Measurements from ENCODE around the gene AQR. TPM values are rescaled to one million over a fixed set of nuclear protein-coding genes. Genes with fewer than 3 reads are reported as not detected.

The AQR gene
- total RNA-seq, 1 experiment from 2014 or later: 62.1 TPM

DNA sequence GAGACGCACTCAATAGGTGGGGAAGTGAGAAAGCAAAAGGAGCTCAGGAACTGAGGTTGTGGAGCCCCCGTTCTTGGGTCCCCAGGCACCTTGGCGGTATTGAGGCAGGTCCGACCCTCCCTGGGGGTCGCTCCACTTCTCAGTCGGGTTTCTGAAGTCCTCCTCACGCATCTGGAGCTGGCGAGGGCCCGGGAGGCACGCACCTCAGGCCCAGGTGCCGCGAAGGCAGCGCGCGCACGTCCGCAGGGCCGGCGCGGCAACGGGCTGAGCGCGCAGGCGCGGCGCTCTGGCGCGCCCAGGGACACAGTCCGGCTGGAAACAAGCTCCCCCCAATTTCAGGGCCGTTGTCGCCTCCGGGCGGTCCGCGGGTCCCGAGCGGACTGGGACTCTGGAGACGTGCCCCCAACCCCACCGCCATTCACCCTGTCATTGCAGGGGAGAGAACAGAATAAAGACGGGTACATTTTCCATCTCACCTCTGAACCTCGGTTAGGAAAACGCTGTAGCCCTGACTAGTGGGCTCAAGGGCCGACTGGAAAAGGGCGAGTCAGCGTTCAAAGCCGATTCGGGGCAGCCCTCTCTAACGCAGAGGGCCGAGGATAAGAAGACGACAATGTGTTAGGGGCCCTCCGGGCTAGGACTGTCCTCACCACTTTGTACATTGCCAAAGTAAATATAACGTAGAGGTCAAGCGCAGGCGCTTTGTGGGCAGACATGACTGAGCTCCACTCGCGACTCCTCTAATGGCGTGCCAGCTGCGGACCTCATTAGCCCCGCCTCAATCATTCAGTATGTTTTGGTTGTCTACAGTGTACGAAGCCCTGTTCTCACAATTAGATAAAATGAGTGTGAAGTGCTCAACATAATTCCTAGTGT lies 18.7 kb upstream of the AQR start, which contains the start of gene ZNF770 (continued):
- TF ChIP-seq, protein P1, sequence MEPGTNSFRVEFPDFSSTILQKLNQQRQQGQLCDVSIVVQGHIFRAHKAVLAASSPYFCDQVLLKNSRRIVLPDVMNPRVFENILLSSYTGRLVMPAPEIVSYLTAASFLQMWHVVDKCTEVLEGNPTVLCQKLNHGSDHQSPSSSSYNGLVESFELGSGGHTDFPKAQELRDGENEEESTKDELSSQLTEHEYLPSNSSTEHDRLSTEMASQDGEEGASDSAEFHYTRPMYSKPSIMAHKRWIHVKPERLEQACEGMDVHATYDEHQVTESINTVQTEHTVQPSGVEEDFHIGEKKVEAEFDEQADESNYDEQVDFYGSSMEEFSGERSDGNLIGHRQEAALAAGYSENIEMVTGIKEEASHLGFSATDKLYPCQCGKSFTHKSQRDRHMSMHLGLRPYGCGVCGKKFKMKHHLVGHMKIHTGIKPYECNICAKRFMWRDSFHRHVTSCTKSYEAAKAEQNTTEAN (CRISPR knock-in tag; IDR thresholded peaks at IDR 0.05): 0 out of 2 replicates have a peak, but pooled peaks have one; percentile 34
- peak; percentile 59; the same call in 1 of the 2 replicates for TF ChIP-seq ELF4 (CRISPR knock-in tag; IDR thresholded peaks at IDR 0.05; ENCODE audit: low read depth)
- TF ChIP-seq GTF2I (CRISPR knock-in tag; conservative IDR thresholded peaks at IDR 0.05): no peak
- peak; percentile 97 for TF ChIP-seq ETV6 (CRISPR knock-in tag; IDR thresholded peaks at IDR 0.05)
- peak; percentile 94 for TF ChIP-seq ESRRA (CRISPR knock-in tag; IDR thresholded peaks at IDR 0.05; ENCODE audit: borderline replicate concordance)
- no peak; the same call in 1 of the 2 replicates for TF ChIP-seq MYBL2 (CRISPR knock-in tag; IDR thresholded peaks at IDR 0.05)
- peak; percentile 44; the same call in 1 of the 2 replicates for TF ChIP-seq ZNF232 (CRISPR knock-in tag; IDR thresholded peaks at IDR 0.05)
- TF ChIP-seq TEAD1 (CRISPR knock-in tag; IDR thresholded peaks at IDR 0.05): peak; percentile 94
- no peak for TF ChIP-seq TEAD4 (CRISPR knock-in tag; IDR thresholded peaks at IDR 0.05)
- TF ChIP-seq ATF1 (CRISPR knock-in tag; IDR thresholded peaks at IDR 0.05): peak; percentile 56; the same call in 1 of the 2 replicates

DNA sequence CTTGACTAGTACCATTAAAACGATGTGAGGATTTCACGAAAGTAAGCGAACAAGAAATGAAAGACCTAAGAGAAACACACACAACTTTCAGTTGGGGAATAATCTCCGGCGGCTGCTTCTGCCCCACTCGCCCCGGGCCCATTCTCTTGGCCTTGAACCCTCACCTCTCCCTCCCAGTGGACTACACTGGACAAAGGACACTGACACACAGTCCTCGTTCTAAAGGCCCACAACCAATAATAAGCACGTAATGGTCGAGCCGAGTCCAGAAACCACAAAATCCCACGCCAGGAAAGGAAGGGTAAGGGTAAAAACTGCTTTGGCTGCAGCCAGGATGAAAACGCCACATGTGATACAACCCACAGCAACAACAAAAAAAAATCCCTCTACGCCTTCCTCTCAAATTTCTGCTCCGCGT lies 18.1 kb upstream of the AQR start:
- CTCF ChIA-PET: interaction anchor here (0.5 to 2.7 kb wide), 8 partner anchors 11 to 264 kb away, joined by 3 to 22 read pairs (median 3); partner anchors contain the start of gene AQR
- Mint-ChIP-seq H3K4me1 (peaks cover 56% of the 10 kb centered on the region), H3K4me3 (peak overlapping the region; percentile 97), H3K9me3 (no peaks in the 10 kb centered on the region), H3K27ac (peak overlapping the region; percentile 95), H3K27me3 (ENCODE audit: low read depth) (no peaks in the 10 kb centered on the region), H3K36me3 (peaks cover 44% of the 10 kb centered on the region)
- ATAC-seq (no peak), DNase-seq (ENCODE audit: low spot score) (no peak)
- no peak for TF ChIP-seq TEAD1 (CRISPR knock-in tag; IDR thresholded peaks at IDR 0.05)
- no peak for TF ChIP-seq RELA (CRISPR knock-in tag; IDR thresholded peaks at IDR 0.05; ENCODE audit: borderline replicate concordance)
- no peak for TF ChIP-seq CBFB (CRISPR knock-in tag; IDR thresholded peaks at IDR 0.05; ENCODE audit: low read depth)
- TF ChIP-seq NR2C2 (CRISPR knock-in tag; IDR thresholded peaks at IDR 0.05): no peak
- TF ChIP-seq RORB (CRISPR knock-in tag; IDR thresholded peaks at IDR 0.05): no peak
- POLR2A ChIA-PET: interaction anchor here (1.0 to 1.7 kb wide), 2 partner anchors 13 to 18 kb away, joined by 3 to 14 read pairs; partner anchors contain the start of gene AQR

DNA sequence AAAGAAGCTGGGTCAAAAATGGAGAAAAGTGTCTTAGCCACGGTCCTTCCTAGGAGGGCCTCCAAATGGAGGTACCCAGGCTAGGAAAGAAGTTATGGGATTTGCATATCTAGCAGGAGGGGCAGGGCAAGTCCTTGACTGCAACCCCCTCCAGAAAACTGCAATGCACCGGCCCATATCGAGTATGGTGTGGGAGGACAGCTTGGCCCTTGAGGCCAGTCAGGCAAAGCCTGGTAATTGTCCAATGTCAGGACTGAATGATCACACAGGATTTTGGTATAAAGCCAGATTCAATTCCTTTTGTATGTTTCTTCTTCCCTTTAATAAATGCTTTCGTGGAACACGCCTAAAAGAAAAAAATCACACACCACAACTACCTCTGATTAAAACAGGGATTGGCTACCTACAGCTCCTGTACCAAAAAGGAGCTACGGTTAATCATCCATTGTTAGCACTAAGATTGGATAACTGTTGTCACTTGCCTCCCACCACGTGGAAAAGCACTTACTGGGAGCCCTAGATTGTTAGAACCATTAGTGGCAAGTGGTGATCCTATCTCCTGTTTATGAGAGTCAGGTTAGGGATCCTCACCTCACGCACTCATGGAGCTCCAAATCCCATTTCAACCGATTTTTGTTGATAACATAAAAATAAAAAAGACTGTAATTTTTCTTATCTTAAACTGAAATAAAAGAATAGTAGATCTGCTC lies 17.4 kb upstream of the AQR start:
- no peak for ATAC-seq
- Mint-ChIP-seq H3K27ac (peak overlapping the region; percentile 95), H3K9me3 (no peaks in the 10 kb centered on the region), H3K36me3 (peaks cover 51% of the 10 kb centered on the region), H3K27me3 (ENCODE audit: low read depth) (no peaks in the 10 kb centered on the region), H3K4me1 (peaks cover 59% of the 10 kb centered on the region), H3K4me3 (peak overlapping the region; percentile 97)
- no peak for DNase-seq (ENCODE audit: low spot score)
- ChIA-PET POLR2A (no interaction called here), CTCF (interaction anchor here (2.2 to 2.7 kb wide), 2 partner anchors 17 to 32 kb away, joined by 20 to 22 read pairs; partner anchors contain the start of gene AQR)
- TF ChIP-seq ZNF219 (CRISPR knock-in tag; IDR thresholded peaks at IDR 0.05; ENCODE audit: borderline replicate concordance) (no peak), MXD4 (CRISPR knock-in tag; IDR thresholded peaks at IDR 0.05; ENCODE audit: borderline replicate concordance) (no peak), CREB1 (CRISPR knock-in tag; IDR thresholded peaks at IDR 0.05) (no peak), ZNF671 (CRISPR knock-in tag; IDR thresholded peaks at IDR 0.05) (no peak), SP1 (CRISPR knock-in tag; conservative IDR thresholded peaks at IDR 0.05) (no peak), FOXJ3 (CRISPR knock-in tag; IDR thresholded peaks at IDR 0.05; ENCODE audit: borderline replicate concordance) (no peak), RELA (CRISPR knock-in tag; IDR thresholded peaks at IDR 0.05; ENCODE audit: borderline replicate concordance) (no peak), FOXK1 (CRISPR knock-in tag; IDR thresholded peaks at IDR 0.05) (no peak)
- TF ChIP-seq, protein P2, sequence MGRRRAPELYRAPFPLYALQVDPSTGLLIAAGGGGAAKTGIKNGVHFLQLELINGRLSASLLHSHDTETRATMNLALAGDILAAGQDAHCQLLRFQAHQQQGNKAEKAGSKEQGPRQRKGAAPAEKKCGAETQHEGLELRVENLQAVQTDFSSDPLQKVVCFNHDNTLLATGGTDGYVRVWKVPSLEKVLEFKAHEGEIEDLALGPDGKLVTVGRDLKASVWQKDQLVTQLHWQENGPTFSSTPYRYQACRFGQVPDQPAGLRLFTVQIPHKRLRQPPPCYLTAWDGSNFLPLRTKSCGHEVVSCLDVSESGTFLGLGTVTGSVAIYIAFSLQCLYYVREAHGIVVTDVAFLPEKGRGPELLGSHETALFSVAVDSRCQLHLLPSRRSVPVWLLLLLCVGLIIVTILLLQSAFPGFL (CRISPR knock-in tag; IDR thresholded peaks at IDR 0.05; ENCODE audit: borderline replicate concordance): no peak
- TF ChIP-seq, protein P3, sequence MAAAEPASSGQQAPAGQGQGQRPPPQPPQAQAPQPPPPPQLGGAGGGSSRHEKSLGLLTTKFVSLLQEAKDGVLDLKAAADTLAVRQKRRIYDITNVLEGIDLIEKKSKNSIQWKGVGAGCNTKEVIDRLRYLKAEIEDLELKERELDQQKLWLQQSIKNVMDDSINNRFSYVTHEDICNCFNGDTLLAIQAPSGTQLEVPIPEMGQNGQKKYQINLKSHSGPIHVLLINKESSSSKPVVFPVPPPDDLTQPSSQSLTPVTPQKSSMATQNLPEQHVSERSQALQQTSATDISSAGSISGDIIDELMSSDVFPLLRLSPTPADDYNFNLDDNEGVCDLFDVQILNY (CRISPR knock-in tag; IDR thresholded peaks at IDR 0.05): no peak
- TF ChIP-seq, protein P4, sequence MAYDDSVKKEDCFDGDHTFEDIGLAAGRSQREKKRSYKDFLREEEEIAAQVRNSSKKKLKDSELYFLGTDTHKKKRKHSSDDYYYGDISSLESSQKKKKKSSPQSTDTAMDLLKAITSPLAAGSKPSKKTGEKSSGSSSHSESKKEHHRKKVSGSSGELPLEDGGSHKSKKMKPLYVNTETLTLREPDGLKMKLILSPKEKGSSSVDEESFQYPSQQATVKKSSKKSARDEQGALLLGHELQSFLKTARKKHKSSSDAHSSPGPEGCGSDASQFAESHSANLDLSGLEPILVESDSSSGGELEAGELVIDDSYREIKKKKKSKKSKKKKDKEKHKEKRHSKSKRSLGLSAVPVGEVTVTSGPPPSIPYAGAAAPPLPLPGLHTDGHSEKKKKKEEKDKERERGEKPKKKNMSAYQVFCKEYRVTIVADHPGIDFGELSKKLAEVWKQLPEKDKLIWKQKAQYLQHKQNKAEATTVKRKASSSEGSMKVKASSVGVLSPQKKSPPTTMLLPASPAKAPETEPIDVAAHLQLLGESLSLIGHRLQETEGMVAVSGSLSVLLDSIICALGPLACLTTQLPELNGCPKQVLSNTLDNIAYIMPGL (CRISPR knock-in tag; IDR thresholded peaks at IDR 0.05): no peak
- TF ChIP-seq, protein P5, sequence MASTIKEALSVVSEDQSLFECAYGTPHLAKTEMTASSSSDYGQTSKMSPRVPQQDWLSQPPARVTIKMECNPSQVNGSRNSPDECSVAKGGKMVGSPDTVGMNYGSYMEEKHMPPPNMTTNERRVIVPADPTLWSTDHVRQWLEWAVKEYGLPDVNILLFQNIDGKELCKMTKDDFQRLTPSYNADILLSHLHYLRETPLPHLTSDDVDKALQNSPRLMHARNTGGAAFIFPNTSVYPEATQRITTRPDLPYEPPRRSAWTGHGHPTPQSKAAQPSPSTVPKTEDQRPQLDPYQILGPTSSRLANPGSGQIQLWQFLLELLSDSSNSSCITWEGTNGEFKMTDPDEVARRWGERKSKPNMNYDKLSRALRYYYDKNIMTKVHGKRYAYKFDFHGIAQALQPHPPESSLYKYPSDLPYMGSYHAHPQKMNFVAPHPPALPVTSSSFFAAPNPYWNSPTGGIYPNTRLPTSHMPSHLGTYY (CRISPR knock-in tag; IDR thresholded peaks at IDR 0.05): no peak

All from WTC11 (cell line).